NCI-H146 treated with DMSO at 0.1 percent for 48 hours (cell line): ENCODE results near the gene HOXB13.

ENCODE experiments used
- DNase-seq: peaks from one replicate; lab custom pipeline; 2025; ENCODE audit not compliant: unreplicated experiment; lab: John Stamatoyannopoulos, UW

HOXB13 gene

DNA sequence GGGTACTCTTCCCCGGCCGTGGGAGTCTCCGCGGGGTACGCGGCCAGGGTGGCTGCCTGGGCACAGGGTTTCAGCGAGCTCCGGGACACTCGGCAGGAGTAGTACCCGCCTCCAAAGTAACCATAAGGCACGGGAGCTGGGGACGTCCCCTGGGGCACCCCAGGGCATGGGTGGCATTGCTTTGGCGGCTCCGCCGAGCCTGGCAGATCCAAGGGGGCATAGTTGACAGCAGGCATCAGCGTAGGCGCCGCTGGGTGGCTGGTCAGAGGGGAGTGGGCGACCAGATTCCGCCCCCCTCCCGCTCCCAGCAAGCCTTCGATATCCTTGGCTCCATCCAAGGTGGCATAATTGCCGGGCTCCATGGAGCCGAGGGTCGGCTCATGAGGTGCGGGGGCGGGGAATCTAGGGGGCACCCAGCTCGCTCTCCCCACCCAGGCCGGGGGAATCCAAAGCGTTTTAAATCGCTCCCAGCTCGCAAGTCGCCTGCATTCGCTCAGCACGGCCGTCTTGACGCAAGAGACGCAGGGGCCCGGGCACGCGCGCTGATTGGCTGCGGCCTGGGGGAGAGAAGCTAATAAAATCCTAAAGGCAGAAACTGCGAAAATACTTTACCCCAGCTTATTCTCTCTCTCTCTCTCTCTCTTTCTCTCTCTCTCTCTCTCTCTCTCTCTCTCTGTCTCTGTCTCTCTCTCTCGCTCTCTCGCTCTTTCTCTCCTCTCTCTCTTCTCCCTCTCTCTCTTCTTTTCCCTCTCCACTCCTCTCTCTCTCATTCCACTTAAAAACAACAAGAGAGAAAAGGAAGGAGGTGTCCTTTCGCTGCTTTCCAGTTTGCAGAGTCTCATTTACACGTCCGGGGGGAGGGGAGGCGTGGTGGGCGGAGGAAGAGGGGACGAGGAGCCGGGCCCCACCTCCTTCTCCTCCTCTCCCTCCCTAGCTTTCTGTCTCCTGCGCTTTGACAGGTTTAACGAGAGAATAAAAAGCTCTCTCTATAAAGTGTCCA is at the start of gene HOXB13:
Gene HOXB13 (minus strand): TSS at position 519 of the 1,000 bp plus-strand sequence. CDS start 157 bp downstream, at position 362.
- no peak for DNase-seq

DNA sequence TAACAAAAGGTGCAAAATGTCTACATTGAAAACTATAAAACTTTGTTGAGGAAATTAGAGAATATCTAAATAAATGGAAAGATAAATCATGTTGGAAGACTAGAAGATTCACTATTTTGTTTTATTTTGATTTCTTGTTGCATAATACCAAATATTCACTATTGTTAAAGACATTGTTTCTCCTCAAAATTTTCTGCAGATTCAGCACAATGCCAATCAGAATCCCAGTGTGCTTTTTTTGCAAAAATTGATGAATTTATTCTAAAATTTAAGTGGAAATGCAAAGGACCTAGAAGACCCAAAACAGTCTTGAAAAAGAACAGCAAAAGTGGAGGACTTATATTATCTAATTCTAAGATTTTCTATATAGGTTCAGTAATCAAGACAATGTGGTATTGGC is 48.1 kb upstream of the HOXB13 start:
- no peak for DNase-seq

DNA sequence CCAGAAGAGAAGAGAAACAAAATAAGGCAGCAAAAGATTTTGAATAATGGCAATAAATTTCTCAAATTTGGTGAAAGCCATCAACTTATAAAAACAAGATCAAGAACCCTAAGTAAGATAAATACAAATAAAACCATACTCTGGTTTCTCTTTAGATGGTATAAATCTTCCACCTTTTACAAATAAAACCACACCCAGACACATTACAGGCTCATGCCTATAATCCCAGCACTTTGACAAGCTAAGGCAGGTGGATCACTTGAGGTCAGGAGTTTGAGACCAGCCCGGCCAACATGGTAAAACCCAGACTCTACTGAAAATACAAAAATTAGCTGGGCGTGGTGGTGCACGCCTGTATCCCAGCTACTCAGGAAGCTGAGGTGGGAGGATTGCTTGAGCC is 44.7 kb upstream of the HOXB13 start:
- no peak for DNase-seq

DNA sequence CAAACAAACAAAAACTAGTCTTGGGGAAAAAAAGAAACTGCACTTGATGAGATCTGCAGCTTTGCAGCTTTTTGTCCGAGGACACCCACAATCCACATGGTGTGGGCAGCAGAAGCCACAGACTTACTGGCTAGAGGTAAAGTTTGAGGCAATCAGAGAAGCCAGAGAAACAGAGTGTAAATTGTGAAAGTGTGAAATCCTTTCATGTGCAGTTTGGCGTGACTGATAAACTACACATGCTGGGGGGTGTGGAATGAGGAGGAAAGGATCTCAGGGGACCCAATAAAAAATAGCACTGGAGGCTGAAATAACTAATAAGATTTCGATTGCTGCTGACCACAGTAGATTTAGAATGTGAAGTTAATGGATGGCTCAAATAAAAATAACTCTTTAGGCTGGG is 42.4 kb upstream of the HOXB13 start:
- no peak for DNase-seq

DNA sequence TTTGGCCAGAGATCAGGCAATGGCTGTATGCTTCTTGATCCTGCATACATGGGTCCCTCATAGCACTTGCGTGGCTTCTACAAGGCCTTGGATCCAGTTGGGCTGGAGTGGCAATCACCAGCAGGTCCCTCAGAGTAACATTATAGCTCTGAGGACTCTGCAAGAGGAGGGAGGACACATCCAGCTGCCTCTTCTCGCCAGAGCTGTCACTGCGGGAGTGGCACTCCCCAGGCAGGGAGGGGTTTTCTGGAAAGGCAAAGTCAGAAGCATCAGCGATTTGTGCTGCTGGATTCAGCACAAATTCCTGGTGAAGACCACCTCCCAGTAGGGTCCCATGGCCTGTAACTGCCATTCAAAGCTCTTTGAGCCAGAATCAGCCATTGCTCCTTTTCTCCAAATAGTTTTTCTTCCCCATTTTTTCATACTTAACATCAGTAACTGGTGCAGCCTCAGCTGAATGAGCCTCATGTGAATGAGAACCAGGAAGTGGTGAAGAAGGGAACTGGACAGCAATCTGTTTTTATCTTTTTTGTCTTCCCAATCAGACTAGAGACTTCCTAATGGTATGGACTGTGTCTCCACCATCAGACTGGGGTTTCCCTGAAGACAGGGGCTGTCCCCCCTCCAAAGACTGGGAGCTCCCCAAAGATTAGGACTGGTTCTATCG is 40.6 kb upstream of the HOXB13 start:
- no peak for DNase-seq

DNA sequence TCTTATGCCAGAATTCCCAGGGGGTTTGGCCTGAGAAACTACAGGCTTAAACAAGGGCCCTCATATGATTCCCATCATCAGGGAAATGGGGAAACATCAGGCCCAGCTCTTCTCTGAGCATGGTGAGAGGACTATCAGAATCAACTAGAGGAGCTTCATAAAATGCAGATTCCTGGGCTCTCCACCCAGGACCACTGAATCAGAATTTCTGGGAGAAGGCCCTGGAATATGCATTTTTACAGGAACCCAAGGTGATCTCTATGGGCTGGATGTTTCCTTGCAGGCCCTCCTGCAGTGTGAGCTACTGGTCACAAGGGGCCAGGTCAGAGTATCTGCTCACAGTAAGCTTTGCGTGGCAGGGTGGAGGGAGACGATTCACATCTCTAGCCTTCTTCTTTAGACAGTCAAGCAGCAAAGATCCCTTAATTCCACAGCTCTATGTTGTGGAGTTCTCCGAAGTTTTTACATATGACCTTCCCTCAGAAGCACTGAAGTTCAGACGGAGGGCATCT is 38.8 kb upstream of the HOXB13 start:
- DNase-seq, result no peak

DNA sequence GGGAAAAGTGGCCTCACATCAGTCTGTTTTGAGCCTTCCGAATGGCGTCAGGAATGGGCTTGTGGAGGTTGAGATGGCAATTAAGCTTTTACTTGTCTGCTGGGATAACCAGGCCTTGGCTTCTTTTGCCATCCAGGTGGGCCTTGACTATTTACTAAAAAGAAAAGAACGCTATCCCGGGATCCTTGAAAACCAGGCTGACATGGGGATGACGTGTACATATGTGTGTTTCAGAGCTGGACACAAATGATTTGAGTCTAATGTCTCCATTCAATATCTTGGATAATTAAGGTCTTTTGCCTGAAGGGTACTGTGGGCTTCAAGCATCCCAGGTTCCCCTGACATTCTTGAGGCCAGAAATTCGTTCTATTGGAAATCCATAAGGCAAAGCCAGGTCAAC is 32.6 kb upstream of the HOXB13 start:
- DNase-seq, result no peak

DNA sequence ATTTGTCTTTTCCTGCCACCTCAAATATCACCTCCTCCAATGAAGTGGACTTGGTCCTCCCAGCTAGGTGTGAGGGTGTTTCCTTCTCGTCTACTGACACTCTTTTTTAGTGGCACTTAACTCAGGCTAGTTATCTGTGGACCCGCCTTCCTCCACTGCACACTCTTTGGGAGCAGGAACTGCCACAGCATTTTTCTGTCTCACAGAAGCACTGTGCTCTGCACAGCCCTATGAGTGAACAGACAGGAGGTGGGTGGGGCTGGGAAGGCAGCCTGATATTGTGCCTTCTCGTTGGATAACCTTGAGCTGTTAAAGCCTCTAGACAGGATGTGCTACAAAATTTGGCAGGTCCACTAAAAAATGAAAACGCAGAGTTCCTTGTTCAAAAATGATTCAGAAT is 31.9 kb upstream of the HOXB13 start:
- no peak for DNase-seq

DNA sequence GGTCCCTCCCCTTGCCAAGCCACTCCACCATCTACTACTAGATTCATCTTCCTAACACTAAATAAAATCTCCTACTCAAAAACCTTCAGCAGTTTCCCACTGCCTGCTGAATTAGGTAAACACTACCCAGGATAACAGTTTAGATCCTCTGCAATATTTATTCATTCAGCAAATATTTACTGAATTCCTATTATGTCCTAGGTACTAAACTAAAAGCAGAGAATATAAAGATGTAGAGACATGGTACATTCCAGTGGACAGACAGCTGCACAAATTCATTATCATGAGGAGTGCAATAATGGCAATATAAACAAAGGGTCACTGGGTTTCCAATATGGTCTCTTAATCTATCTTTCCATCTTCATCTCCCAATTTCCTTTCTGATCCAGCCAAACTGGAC is 30.7 kb upstream of the HOXB13 start:
- no peak for DNase-seq

DNA sequence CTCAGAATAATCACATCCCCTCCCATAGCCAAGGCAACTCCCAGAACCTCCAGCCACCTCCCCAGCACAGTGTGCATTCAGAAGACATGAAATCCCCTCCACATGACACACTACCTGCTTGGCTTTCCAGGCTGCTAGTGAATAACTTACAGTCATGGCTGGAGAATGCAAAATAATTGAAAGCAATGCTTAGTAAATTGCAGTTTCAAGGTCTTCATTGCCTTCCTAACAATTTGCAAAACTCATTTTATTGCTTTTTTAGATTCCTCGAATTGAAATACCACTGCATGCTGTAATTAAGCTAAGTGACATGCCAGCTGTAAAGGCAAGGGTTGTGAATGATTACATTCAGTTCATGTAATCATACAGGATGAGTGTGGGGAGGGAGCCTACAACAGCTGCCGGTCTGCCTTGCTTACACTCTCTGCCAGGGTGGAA is 29.0 kb upstream of the HOXB13 start:
- DNase-seq, result no peak

DNA sequence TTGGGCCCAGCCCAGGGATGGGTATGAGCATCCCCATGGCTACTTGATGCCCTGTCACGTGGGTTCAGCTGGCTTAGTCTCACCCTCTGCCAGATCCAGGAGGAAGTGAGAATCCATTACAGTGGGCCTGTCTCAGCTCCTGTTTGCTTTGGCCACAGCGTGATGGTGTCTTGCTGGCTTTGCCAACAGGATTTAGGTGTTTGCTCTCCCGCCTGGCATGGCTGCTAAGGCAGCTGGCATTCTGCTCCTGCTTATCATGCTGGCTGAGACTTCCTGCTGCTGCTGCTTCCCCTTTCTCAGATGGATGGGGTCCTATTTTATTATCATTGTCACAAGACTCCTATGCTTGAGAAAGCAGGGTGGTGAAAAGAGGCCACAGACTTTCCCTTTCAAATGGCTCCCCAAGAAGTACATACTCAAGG is 28.3 kb upstream of the HOXB13 start:
- no peak for DNase-seq

DNA sequence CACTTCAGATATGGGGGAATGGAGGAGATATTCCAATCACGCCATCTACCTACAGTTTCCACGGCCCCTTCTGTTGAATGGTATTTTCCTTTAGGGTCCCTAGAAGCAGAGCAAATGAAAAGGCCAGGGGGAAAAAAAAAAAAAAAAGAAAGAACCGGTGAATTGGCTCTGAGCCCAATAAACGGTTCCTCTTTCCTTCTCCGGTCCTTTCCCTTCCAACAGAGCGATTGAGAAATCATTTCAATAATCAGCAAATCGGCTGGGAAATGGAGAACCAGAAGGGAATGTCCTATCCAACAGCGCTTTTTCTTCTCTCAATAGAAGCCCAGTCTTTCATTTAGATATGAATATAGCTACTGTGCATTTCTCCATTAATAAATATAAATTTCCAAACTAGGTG is 26.8 kb upstream of the HOXB13 start:
- DNase-seq, result no peak

DNA sequence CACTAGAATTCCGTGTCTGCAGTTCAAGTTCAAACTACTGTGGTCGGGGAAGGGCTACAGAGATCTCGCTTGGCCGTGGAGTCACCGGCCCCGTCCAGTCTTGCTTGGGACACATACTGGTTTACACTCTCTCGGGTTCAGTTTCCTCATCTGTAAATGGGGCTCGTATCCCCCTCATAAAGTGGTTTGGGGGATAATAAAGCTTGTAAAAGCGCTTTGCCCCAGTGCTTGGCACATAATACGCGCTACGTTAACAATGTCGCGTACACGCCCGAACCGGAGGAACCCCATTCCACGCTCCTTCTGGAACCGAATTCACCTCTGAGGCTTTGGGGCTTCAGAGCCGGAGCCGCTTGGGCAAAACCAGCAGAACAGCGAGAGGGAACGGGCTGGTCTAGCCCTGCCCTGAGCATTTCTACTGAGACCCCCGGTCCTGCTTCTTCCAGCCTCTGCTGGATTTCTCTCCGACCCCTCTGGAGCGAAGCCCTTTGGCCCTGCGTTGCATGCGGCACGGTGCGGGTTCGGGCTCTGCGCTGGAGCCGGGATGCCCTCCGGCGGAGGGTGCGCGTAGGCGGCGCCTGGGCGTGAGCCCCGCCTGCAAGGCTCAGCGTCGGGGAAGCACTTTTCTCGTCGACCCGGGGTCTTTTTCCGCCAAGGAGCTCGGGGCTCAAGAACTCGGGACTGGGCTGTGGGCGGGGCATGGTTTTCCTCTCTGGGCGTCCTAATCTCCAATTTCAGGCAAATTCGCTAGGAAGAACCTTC is 26.1 kb upstream of the HOXB13 start:
- no peak for DNase-seq

DNA sequence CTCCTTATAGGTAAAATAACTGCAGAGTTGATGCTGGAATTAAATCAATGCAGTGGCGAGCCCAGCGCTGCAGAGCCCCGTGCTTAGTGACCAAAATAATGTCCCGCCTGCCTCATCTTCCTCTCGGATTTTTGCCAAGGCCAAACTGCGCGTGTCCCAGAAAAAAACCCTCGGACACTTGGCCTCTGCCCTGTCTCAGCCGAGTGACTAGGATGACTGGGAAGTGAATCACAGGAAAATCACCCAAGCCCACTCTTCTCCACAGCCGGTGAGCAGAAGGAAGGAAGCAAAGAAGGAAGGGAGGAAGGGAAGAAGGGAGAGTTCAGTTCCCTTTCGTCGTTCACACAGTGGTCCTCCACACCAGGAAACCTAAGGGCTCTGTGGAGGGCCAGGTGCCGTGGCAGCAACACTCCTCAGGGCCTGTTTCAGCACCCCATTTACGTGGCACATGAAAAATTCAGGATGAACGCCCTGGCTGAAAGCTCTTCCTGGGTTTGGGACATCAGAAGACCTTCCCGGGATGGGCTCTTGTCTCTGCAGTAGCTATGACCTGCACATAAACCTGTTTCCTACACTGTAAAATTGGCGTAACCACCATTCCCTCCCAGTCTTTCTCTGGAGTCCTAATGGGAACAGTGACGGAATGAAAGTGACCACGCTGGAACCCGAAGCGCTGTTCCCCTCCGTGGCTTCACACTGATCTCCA is 25.4 kb upstream of the HOXB13 start:
- no peak for DNase-seq

DNA sequence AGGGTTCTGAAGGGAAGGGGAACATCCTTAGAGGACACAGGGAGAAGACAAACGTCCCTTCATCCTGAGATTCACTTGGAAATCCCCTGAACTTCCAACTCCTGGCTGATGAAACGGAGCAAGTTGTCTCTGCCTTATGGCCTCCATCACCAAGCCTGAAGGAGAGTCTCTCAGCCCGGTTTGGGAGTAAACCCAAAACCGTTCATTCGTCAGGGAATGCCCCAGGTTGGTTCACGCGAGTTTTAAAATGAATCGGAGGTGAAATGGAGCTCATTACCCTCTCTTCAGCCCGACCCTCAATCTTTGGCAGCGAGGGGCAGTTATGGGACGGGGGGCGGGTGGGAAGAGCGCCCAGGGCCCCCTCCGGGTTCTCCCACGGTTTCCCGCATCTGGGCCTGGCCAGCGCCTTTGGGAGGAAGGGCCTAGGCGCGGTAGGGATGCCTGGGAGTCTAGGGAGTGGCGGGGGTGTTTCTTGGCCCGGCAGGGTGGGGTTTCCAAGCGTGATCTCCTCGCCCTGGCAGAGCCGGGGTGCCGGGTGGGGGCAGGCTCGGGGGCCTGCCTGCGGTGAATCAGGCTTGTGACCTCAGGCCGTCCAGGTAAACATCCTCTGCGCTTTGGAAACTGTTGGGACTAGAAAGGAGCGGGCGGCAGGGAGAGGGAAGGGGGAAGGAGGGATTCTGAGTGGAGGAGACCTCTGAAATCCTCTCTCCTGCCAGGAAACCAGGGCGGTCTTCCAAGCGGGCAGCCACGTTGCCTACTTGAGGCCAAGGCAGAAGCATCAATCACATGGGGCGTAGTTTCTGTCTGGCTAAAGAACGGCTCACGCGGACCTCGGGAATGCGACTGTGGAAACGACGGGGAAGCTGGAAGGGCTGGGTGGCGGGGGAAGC is 24.1 kb upstream of the HOXB13 start:
- no peak for DNase-seq

DNA sequence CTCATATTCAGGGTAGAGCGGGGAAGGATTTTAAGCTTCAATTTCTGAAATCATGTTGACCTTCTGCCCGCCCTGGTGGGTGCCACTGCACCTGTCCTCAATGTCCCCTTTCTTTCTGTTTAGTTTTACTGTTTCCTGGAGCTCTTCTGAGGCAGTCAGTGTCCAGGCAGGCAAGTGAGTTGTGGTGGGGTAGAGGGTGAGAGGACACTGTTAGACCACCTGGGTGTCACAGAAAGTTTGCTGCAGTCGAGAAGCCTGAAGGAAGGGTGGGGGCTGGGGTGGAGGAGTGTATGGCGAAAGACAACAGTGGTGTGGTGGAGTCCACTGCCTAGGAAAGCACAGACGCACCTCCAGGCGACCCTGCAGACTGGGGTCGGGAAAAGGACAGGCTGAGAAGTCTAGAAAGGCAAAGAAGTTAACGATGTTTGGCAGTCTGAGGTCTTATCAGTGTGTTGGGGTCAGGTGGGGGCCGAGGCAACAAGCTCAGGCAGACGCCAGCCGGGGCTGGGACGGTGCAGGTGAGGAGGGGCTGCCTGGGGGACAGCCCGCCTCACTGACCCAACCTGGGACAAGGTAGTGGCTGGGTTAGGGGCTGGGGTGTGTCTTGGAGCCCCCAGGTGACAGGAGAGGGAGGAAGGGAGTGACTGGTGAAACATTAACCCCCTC is 23.3 kb upstream of the HOXB13 start:
- DNase-seq, result no peak

DNA sequence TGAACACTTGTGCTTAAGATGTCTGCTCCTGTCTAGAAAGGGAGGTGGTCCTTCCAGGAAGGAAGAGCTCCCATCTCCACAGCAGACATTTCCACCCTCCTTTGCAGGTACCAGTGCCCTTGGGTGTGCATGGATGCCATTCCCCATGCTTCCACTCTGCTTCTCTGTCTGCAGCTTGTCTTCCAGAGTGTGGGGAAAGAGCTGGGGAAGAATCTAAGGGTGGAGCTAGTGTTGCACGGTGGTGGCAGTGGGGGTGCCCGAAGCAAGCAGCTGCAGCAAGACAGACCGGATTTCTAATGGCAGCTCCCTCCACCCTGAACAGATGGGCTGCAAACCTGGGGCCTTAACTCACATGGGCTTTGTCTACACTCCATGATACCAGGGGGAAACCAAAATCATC is 22.6 kb upstream of the HOXB13 start:
- DNase-seq, result no peak

DNA sequence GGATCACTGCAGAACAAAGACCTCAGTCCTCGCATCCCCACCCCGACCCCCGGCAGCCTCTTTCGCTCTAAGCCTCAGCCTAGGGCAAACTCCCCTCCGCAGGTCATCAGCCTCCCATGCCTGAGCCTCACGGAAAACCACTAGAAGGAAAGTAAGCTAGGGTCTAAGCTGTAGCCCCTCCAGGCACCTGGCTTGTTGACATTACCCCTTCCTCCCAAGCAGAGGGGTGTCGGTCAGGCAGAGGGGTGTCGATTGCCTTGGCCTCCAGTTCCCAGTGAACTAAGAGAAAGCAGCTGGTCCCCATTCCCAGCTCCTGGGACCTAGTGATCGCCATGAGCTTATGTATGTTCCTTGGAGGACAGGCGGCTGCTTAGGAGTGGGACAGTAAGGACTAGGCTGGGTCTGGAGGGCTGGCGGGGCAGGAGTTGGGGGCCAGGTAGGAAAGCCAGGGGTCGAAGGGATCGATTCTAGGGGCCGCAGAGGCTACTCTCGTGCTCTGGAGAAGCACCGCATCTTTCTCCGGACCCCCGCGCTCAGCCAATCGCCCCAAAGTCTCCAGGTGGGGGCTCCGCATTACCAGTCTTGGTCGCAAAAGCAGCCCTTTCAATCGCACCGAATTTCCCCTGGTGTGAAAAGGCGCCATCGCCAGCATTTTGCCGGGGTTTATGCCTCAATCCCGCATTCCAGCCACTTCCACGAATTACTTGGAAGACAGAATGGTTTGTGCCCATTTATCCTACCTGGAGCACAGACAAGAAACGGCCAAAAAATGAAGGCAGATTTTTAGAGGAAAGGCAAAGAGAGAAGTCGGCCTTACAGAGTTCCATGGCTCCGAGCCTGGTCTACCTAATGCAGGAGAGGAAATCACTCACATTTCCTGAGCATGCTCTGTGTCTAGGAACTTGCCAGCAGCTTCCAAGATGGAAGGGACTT is 21.3 kb upstream of the HOXB13 start:
- DNase-seq, result no peak
